AG09309 (cell line): ENCODE measurements around the gene SLCO1B3.

Experiments
- DNase-seq: peaks from one replicate; pipeline ENCODE4 v3.0.0-alpha.2; 2010; ENCODE audit warnings: low read depth
- H3K4me3 ChIP-seq: 2 replicates; pipeline ENCODE4 v1.5.1; 2011; ENCODE audit warnings: mild to moderate bottlenecking, low read depth, low read length, moderate library complexity; ENCODE audit not compliant: control insufficient read depth
- TF ChIP-seq, protein P1 (sequence below): IDR thresholded peaks from 2 replicates; pipeline ENCODE4 v1.5.1; 2011; ENCODE audit warnings: mild to moderate bottlenecking, low read depth, low read length, inconsistent platforms; ENCODE audit not compliant: insufficient read depth, control insufficient read depth; ENCODE audit errors: missing control alignments

Gene SLCO1B3

DNA sequence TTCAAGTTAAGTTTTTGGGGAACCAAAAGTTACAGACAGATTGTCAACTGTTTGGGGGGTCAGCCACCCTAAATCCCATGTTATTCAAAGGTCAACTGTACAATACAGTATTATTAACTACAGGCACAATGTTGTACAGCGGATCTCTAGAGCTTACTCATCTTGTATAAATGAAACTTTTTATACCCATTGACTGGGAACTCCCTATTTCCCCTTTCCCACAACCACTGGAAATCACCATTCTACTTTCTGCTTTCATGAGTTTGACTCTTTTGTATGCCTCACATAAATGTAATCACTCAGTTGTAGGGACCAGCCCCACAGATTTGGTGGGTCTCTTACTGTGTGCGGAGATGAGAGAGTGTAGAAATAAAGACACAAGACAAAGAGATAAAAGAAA is 57.8 kb downstream of the SLCO1B3 start:
- TF ChIP-seq, protein P1, sequence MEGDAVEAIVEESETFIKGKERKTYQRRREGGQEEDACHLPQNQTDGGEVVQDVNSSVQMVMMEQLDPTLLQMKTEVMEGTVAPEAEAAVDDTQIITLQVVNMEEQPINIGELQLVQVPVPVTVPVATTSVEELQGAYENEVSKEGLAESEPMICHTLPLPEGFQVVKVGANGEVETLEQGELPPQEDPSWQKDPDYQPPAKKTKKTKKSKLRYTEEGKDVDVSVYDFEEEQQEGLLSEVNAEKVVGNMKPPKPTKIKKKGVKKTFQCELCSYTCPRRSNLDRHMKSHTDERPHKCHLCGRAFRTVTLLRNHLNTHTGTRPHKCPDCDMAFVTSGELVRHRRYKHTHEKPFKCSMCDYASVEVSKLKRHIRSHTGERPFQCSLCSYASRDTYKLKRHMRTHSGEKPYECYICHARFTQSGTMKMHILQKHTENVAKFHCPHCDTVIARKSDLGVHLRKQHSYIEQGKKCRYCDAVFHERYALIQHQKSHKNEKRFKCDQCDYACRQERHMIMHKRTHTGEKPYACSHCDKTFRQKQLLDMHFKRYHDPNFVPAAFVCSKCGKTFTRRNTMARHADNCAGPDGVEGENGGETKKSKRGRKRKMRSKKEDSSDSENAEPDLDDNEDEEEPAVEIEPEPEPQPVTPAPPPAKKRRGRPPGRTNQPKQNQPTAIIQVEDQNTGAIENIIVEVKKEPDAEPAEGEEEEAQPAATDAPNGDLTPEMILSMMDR: no peak
- H3K4me3 ChIP-seq: no peak overlapping the region
- no peak for DNase-seq

DNA sequence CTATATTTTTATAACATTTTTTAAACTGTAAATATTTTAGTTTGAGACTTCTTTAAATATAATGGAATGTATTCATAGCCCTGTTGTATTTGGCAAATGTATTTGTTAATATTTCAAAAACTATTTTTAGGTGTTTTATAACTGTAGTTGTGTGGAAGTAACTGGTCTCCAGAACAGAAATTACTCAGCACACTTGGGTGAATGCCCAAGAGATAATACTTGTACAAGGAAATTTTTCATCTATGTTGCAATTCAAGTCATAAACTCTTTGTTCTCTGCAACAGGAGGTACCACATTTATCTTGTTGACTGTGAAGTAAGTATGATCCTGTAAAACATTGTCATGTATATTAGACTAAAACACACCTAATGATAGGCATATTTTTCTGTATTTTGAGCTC is 72.8 kb downstream of the SLCO1B3 start:
- DNase-seq: no peak
- H3K4me3 ChIP-seq: no peak overlapping the region
- TF ChIP-seq, protein P1: no peak

DNA sequence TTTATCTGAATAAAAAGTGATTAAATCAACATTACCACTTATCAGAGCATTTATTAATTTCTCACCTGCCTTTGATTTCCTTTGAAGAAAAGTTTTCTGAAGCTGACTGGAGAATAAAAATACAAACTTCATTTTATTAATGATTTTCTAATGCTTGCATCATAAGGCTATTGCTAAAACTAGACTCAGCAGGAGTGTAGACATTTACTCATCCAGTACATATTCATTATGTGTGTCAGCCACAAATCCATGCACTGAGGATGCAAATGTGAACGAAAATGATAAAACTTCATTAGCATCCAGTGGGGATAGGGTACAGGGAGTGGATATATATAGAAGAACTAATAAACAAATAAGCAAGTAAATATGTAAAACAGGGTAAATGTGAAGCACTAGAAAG is 74.6 kb downstream of the SLCO1B3 start:
- DNase-seq: no peak

DNA sequence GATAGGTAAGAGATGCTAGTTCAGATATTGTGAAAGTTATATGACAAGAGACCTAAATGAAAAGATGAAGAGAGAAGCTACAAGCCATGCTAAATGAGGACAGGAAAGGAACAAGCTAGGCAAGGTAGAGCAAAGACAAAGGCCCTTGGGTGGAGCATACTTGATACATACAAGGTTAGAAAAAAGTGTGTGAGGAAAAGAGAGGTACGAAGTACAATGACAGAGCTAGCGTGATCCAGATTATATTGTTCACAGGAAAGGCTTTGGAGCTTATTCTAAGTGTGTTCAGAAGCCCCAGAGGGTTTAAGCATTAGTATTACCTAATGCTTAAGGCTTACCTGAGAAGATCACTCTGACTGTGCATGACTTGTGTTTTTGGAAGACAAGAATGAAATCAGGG is 75.0 kb downstream of the SLCO1B3 start:
- DNase-seq: no peak
- TF ChIP-seq, protein P1: no peak
- no peak overlapping the region for H3K4me3 ChIP-seq

More for the DNA sequence above, 74.6 kb downstream of the SLCO1B3 start:
- H3K4me3 ChIP-seq: no peak overlapping the region
- TF ChIP-seq, protein P1: no peak

DNA sequence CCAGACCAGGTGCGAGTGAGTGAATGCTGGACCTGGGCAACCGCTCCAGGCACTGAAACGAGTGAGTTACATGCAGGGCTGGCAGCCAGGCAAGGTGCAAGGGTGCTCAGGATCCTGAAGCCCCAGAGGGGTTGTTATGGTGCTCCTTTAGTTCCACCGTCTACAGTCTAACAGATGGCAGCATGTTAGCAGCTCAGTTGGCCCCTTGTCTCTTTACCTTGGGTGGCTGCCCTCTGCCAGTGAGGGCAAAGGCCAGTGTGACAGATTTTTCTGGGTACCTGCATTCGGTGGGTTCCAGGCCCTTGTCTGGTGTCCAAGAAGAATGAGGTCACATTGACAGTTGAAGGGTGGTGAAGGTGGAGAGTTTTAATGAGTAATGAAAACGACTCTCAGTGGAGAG is 106.8 kb downstream of the SLCO1B3 start:
- no peak overlapping the region for H3K4me3 ChIP-seq
- TF ChIP-seq, protein P1: no peak
- DNase-seq: no peak

DNA sequence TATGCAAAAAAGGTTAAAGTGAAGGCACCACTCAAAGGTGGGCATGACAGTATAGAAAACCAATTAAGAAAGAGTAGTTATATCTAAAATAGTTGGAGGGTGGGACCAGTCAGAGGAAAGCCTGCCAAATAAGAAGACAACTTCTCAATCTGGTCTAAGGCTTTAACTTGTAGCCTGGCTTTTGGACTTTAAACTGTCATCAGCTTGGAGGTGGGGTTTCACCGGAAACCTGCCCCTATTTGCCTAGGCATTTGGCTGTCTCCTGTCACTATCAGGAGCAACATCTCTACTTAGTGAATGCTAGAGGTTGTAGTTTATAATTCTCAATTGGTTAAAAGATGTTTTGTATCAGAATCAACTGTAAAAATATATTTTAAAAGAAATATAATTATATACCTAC is 107.3 kb downstream of the SLCO1B3 start:
- no peak for DNase-seq
- H3K4me3 ChIP-seq: no peak overlapping the region
- TF ChIP-seq, protein P1: no peak

DNA sequence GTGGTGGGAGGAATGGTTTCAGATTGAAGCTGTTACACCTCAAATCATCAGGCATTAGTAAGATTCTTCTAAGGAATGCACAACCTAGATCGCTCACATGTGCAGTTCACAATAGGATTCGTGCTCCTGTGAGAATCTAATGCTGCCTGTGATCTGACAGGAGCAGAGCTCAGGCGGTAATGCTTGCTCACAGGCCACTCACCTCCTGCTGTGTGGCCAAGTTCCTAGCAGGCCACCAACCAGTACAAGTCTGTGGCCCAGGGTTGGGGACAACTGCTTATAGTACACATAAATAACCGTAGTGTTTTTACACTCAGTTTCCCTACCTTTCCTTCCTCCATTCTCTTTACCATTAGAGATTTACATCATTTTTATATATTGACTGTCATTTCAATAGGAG is 121.4 kb downstream of the SLCO1B3 start:
- no peak overlapping the region for H3K4me3 ChIP-seq
- TF ChIP-seq, protein P1: no peak
- DNase-seq: no peak
